Measurements from ENCODE around the gene ARHGAP22.
"Not testable (repeated sequence)": the region's sequence is repeated elsewhere in the genome, so short reads cannot be mapped to it uniquely, and the experiment has no call there.

Gene ARHGAP22

DNA sequence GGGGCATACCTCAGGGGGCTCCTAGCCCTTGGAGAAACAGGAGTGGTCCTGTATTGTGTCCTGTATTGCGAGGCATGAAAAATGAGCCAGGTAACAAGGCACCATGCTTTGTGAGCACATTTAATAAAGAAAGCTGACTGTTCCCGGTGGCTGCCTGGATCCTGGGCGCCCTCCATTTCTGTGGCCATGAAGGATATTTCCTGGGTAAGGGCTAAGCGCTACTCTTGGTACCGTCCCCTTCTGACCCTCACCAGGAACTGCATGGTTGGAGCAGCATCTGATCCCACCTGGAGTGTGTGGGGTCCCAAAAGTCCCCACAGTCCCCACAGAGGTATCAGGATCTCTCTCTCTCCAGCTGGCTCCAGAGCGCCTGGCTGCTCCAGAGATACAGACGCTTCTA is 158.9 kb downstream of the ARHGAP22 start:
- DNase-seq: no peak

DNA sequence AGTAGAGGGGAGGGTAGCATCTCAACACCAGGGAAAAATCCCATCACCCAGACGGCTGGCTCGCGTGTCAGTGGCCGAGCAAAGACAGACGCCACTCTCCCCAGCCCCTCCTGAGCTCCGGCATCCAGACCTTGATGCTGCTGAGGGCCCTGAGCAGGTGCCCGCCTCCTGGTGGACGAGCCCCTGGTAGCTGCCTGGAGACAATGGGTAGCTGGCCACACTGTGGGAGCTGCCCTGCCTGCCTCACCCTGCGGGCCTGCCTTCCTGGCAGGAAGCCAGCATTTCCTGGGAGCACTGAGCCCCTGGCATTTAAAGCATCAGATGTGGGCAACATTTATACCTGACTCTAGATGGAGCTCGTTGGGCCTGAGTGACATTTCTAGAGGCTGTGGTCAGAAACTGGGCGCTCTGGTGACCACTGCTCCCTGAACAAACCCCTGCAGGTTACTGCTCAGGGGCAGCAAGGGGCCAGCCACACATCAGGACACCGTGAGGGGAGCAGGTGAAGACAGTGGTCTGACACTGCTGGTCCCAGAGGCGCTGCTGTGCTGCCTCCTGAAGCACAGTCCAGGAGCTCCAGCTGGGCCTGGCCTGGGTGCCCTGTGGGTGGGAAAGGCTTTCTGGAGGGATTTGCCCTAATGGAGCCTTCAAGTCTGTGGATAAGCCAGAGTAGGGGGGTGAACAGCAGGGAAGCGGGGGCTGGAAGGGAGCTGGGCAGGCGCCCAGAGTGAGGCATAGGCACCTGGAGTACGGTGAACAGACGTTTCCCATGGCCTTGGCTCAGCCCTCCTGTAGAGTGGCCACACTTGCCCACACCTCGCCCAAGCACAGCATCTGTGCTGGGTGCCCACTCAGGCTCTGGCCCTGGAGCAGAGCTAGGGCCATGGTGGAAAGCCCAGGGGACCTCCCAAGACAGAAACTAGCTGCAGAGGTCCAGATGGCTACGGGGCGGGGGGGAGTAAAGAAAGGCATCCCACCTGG is 159.7 kb downstream of the ARHGAP22 start:
- peak in 2 of 3 experiments; percentile 74 to 90 for DNase-seq

DNA sequence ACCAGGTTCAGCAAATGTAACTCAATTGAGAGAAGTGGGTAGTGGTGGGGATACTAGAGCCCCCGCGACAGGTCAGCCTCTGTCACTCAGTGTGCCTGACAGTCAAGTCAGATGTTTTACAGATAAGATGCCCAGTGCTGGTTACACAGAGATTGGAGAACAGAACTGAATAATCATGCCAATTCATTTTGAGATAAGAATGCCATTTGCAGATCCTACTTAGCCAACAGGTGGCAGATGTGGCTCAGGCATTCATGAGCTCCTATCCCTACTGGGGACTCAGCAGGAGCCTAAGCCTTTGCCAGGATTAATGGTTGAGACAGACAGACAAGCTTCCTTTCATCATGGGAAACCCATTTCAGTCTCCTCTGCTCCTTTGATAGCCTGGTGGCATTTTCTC is 160.6 kb downstream of the ARHGAP22 start:
- DNase-seq: peak; percentile 3 to 72 (median 33)

DNA sequence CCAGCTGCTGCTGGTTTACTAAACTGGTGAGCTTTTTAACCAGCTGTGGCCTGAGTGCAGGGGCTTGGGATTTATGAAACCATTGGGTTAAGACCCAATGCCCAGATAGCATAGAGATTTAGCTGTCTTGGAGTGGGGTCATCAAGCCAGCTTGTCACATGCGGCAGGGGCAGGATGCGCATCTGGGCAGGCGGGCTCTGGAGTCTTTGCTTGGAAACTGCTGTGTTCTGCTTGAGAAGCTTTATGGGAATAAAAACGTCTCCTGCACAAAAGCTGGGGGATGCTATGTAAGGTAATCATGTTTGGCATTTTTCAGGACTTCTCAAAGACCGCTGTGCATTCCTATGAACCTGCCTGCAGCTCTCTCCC is 162.1 kb downstream of the ARHGAP22 start:
- no peak for DNase-seq

DNA sequence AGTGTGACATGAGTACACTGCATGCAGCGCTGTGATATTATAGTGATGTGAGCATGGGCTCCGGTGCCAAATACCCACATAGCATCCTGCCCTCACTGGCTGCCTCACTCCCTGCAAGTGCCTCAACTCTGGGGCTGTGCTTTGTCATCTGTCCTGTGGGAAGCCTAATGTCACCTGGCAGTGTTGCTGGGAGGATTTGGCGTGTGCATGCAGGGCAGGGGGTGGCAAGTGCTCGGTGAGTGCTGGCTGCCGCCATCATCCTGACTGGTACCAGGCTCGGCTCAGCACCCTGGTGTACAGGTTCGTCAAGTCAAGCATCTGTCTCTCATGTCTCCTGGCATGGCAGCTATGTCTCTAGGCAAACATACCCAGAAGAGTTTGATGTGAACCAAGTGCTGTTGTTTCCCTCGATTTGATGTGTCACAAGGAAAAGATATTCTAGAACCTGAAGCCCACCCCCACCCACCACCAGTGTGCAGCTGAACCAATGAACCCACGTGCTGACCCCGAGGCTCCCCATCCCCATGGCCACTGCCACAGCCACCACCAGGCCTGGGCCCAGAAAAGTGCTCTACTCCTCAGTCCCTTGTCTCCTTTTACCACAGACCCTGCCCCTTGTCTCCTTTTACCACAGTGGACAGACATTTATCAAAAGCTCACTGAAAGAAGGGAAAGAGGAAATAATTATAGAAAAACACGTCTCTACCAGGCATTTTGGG is 162.6 kb downstream of the ARHGAP22 start:
- DNase-seq: no peak

DNA sequence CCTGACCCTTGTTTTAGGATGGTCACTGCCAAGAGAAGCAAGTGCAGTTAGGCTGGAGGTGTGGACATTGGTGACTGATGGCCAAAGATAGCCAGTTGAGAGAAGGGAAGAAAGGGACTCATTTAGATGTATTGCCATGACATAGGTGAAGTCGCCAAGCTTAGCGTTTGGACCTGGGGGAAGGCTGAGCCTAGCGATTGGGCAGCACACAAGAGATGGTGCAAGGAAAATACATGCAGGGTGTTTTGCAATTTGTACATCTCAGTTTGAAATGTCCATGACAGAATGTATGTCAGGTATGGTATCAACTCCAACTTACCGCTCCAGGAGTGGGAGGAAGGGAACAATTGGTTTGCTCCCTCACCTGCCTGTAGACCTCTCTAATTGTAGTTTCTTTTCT is 164.1 kb downstream of the ARHGAP22 start:
- no peak for DNase-seq

DNA sequence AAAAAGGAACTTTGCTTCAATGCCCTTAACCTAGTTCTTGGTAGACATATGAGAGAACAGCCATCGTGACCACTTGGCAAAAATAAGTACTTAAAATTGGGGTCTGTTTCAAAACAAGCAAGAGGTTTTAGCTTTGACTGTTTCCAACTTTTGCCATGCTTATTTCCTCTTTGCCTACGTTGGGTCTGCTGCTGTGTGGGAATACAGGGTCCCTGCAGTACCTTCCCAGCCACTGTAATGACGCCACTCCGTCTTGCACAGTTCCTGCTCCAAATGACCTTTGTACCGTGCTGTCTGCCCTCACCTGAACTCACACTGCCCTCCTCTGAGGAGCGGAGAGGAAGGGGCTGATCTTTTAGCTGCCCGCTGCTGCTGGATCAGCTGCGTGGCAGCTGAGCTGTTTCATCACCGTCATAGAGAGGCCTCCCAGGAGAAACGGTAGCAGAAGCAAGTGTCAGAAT is 165.3 kb downstream of the ARHGAP22 start:
- DNase-seq: no peak

DNA sequence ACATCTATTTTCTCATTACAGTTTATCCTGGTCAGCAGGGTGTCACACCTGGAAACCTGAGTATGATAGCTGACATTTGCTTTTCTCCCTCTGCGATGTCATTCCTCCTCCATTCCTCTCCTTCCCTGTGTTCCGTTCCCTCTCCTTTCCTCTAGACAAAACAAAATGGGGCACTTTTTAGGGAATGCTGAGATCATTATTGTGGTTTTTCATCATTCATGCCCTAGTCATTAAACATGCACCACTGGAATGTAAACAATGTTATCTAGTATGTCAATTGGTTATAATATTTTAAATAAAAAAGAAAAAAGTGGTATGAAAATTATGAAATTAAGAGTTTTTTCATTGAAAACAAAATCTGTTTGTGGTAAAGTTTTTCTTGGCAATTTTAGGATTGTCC is 165.8 kb downstream of the ARHGAP22 start:
- peak in 1 of 3 experiments; percentile 6 for DNase-seq

DNA sequence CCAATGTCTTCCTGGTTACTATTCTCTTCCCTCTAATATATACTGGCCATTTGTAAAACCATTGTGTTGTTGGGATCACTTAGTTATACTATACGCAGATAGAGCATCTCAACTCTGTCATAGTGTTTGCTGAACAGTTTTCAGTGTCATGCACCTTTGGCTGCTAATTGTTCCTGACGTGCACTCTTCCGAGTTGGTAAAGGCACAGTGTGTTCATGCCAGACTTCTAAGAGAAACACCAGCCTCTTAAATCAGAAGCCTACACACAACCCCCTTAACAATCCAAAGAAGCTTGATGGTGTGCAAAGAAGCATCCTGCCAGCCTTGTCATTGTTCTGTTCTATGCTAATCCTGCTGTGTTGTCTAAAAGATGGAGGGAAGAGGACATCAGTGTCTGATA is 167.3 kb downstream of the ARHGAP22 start:
- peak in 1 of 3 experiments; percentile 11 for DNase-seq

DNA sequence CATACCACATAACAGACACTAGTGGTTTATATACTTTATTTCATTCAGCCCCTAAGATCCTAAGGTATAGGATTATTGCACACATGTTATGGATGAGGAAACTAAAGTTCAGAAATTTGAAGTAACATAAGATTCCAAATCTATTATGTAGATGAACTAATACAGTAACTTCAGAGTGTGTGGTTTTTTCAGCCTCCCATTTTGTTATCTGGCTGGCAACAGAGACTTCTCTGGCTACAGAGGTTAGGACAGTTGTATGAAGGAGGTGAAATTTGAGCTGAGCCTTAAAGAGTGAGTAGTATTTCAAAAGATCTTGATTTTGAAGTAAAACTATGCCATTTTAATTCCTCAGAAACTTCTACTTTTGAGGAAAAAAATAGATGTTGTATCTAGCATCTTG is 173.0 kb downstream of the ARHGAP22 start:
- no peak for DNase-seq

DNA sequence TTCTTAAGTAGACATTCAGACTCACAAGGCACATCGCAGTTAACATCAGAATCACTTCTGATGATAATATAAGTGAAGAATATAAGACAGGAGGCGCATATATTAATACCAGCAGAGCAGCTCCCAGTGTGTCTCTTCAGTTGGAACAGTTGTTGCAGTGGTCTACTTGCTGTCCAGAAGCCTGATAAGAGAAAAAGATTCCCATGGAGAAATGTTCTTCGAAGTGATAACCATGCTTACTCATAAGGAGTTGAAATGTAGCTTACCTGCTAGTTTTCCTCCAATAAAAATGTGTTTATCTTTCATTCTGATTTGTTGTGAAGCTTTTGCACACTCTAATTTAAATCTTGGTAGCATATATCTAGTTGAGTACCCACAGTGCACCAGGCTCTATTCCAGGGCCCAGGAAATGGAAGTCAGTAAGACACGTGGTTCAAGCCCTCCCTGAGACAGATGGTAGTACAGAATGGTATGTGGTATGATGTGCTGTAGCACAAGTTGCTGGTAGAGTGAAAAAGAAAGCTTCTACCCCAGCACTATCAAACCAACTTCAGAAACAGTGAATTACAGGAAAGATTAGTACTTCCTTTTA is 174.4 kb downstream of the ARHGAP22 start:
- no peak for DNase-seq

DNA sequence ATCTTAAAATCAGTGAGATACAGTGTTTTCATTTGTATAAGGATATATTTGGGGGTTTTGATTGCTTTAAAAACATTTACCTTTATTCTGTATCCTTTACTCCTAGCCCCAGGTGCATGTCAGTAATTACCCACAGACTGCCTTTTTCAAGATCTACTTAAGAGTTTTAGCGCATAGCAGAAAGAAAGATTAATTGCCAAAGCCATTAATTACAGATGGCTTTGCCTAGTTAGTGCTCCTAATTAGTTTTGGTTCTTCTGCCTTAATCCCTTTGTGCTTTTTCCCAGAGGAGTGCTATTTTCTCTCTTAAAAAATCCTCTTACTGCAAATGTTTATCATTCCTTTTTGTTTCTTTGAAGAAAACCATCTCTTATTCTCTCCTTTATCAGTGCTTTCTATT is 175.6 kb downstream of the ARHGAP22 start:
- peak in 1 of 3 experiments; percentile 49 for DNase-seq

DNA sequence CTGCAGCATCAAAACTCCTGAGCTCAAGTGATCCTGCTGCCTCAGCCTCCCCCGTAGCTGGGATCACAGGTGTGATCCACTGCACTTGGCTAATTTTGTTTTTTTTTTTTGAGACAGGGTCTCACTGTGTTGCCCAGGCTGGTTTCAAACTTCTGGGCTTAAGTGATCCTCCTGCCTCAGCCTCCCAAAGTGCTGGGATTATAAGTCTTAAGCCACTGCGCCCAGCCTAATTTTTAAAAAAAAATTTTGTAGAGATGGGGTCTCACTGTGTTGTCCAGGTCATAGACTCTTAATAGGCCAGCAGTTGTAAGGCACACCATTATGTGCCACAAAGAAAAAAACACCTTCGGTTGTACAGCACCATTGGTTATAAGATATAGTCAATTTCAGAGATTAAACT is 176.0 kb downstream of the ARHGAP22 start:
- no peak for DNase-seq

DNA sequence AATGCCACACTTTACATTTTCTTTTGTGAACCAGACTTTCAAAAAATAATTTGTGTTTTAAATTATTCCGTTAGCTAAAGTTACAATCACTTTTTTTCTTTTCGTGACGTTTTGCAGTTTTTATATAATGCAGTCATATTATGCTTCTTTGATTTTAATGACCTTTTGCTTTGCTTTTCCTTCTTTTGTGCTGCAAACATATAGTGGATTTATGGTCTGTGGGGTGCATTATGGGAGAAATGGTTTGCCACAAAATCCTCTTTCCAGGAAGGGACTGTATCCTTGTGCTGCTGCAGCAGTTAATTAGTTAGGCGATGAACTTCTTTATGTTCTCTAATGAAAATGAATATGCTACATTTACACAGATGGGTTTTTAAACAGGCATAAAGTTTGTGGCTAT is 181.0 kb downstream of the ARHGAP22 start:
- no peak for DNase-seq

DNA sequence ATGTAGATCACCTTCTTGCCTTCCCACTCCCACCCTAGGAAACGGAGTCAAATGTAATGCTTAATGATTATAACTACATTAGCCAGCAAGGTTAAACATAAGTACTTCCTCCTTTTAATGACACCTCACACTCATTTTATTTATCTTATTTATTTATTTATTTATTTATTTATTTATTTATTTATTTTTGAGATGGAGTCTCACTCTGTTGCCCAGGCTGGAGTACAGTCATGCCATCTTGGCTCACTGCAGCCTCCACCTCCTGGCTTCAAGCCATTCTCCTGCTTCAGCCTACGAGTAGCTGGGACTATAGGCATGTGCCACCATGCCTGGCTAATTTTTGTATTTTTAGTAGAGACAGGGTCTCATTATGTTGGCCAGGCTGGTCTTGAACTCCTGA is 183.0 kb downstream of the ARHGAP22 start:
- DNase-seq: not testable (repeated sequence)

DNA sequence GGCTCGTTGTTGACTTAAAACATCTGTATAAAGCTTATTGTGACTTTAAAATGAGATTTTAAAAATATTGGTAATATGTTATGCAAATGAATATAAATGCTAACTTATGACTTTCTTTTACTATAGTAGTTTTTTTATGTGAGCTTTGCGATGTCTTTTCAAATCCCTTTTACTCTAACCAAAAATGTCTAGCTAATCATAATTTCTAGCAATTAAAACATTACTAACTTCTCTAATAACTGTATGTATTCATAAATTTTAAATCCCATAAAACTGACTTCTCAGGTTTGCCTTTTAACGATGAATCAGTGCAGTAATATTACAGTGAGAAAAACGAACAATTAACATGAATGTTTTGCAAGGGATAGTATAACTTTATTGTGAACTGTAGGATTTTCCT is 185.2 kb downstream of the ARHGAP22 start:
- DNase-seq: no peak

DNA sequence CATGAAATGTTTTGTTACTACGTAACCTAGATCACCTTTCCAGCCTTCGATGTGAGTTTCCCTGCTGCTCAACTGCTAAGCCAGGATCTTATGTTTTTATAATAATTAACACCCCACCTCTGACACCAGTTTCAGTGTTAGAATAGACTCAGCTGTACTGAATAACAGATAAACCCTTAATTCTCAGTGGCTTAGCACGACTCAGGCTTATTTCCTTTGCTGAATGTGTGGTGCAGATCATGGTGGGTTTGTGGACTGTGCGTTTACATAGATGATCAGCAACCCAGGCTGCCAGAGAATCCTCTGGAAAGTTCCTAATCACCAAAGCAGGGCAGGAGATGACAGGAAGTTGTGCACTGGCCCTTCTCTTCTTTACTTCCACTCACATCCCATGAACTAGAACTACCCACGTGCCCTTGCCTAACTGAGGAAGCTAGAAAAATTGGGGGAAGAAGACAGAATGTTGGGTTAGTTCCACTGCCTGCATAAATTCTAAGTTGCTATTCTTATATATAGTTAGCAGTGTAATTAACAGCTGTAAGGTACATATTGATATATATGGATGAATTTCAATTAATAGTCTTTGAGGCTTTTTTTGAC is 186.6 kb downstream of the ARHGAP22 start:
- no peak for DNase-seq

DNA sequence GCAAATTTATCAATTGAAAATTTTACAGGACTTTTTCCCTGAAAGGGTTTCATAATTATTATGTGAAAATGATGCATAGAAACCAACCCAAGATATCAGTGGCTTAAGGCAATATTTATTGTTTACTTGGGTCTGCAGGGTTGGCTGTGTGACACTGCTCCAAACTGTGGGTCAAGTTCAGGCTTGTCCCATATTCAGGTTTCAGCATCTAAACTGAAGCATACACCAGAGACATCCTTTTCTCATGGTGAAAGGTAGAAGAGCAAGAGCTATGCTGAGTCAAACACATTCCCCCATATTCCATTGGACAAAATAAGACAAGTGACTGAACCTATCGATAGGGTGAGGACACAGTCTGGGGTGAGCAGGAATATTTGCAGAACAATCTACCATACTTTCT is 187.5 kb downstream of the ARHGAP22 start:
- no peak for DNase-seq

DNA sequence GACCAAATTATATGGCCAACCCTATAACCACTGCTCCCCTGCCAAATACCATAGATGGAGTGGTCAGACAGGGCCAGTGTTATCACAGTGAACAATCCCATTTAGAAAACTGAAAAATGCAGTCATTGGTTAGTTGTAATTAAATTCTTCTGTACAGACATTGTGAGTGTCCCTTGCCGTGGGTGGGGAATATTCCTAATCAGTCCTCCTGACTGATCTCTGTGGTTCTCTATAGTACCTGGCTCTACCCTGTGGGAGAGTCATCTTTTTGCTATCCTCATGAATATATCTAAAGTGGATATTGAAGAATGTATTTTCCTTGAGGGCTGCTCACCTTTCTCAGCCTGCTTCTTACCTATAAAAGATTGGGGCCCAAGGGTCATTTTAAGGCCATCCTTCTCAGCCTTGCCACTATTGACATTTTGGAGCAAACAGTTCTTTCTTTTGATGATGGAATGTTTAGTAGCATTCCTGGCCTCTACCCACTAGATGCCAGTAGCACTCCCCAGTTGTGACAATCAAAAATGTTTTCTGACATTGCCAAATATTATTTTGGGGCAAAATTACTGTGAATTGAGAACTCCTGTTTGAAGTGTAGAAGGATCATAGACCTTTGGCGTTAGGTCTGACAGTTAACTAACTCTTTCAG is 188.2 kb downstream of the ARHGAP22 start:
- no peak for DNase-seq

DNA sequence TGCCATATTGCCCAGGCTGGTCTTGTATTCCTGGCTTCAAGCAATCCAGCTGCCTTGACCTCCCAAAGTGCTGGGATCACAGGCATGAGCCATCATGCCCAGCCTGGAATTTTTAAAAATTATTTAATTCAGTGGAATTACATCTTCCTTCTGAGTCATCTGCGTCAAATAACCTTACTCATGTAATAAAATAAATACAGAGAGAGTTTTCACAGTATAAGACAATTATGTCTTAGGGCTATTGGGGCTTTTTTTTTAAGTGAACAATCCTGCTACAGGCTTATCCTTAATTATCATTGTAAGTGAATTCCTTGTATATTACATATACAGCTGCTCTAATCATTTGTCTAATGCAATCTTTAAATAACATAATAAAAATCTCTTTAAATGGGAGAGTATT is 190.1 kb downstream of the ARHGAP22 start:
- no peak for DNase-seq

DNA sequence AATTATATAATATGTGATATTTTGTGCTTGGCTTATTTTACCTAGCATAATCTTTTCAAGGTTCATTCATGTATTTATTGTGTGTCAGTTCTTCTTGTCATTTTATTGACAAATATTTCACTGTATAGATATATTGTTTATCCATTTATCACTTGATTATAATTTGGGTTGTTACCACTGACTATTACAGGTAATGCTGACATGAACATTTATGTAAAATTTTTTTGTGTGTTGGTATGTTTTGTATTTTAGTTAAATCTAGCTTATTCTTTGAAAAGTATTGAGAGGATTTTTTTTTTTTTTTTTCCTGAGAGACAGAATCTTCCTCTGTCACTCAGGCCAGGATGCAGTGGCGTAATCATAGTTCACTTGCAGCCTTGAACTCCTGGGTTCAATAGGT is 190.7 kb downstream of the ARHGAP22 start:
- DNase-seq: no peak

DNA sequence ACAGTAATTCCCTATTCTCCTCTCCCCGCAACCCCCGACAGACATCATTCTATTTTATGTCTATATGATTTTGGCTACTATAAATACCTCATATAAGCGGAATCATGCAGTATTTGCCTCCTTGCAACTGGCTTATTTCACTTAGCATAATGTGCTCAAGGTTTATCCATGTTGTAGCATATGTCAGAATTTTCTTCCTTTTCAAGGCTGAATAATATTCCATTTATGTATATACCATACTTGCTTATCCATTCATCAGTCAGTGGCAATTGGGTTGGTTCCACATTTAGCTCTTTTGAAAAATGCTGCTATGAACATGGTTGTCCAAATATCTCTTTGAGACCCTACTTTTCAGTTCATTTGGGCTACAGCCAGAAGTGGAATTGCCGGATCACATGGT is 191.9 kb downstream of the ARHGAP22 start:
- no peak for DNase-seq

DNA sequence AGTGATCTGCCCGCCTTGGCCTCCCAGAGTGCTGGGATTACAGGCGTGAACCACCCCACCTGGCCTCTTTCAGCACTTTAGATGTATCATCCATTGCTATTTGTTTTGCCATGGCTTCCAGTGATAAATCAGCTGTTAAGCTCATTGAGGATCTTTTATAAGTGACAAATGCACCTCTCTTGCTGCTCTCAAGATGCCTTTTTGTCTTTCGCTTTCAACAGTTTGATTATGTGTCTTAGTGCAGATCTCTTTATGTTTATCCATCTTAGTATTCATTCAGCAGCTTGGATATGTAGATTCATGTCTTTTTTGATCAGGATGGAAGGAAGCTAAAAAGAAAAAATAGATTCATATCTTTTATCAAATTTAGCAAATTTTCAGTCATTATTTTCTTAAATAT is 192.8 kb downstream of the ARHGAP22 start:
- no peak for DNase-seq

All from NCI-H1417 (cell line).